ENCODE measurements around the gene PAPOLB. TPM values are rescaled to one million over a fixed set of nuclear protein-coding genes. Genes with fewer than 3 reads are reported as not detected.

Gene PAPOLB
- total and polyA plus RNA-seq, 5 experiments from 2014 or later: not detected

DNA sequence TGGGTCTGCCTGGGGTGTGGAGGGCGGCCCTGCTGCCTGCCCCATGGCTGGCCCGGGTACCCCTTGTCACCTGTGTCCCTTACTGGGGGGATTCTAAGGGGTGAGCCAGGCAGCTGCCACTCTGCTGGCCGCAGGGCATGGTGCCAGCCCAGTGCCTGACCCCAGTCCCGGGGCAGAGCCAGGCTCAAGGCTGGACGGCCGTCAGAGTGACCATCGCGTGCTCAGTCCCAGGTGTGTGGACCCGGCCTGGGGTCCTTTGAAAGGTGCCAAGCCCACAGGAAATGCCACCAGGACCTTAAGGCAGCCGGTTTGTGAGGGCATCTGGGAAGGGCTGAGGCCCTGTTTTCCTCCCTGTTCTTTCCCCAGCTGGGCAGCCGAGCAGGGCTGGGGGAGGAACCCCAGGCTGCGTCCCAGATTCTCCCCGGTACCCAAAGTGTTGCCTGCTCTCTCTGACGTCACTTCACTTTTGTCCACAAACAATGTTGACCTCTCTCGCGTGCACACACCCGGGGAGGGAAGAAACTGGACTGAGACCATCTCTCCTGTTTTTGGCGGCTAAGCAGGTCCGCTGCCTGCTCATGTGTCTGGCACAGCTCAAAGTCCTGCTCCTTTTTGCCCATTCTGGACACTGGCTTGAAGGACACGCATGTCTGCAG is 37.6 kb downstream of the PAPOLB start:
- peak in 1 of 10 donors; percentile 55 for DNase-seq
- H3K36me3 Mint-ChIP-seq: no peaks in the 10 kb centered on the region

DNA sequence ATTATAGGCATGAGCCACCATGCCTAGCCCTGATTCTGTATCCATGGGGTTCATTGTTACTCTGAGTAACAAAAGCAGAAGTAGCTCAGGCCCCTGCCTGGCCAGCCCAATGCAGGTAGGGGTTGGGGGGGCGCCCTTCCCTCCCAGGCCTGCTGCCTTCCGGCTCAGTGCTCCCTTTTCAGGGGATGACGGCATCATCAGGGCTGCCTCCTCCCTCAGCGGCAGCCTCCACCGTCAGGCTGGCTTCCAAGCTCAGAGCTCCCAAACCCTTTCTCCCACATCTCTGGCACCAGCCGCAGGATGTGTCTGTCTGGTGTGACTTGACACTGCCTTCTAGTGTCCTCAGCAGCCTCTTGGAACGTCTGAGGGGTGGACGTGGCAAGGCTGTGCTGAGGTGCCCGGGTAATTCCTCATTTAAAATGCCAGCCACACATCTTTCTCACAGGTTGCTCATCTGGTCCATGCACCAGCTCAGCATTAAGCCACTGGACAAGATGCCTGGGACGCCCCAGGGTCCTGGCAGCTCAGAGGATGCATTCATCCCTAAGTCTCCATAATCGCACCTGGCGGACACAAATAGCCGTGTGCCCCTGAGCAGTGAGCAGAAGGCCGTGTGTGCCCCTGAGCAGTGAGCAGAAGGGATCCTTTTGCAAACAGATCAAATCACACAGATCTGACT is 38.2 kb downstream of the PAPOLB start:
- ATAC-seq (no peak), DNase-seq (peak in 1 of 10 donors; percentile 27)
- H3K9me3 Mint-ChIP-seq: no peaks in the 10 kb centered on the region
- H3K4me1 Mint-ChIP-seq: no peaks in the 10 kb centered on the region
- no peak overlapping the region for H3K4me3 Mint-ChIP-seq
- H3K27me3 Mint-ChIP-seq: peaks cover 0 to 18% (median 11%) of the 10 kb centered on the region in 5 donors
- H3K27ac Mint-ChIP-seq: no peak overlapping the region
- POLR2A ChIA-PET: no interaction called here
- H3K36me3 Mint-ChIP-seq: no peaks in the 10 kb centered on the region

More for the DNA sequence above, 37.6 kb downstream of the PAPOLB start:
- H3K4me3 Mint-ChIP-seq: no peak overlapping the region
- peaks cover 0 to 17% (median 10%) of the 10 kb centered on the region in 5 donors for H3K27me3 Mint-ChIP-seq
- H3K27ac Mint-ChIP-seq: peak overlapping the region in 1 of 10 donors; percentile 29
- no peaks in the 10 kb centered on the region for H3K4me1 Mint-ChIP-seq
- no peaks in the 10 kb centered on the region for H3K9me3 Mint-ChIP-seq
- POLR2A ChIA-PET: no interaction called here
- no peak for ATAC-seq

DNA sequence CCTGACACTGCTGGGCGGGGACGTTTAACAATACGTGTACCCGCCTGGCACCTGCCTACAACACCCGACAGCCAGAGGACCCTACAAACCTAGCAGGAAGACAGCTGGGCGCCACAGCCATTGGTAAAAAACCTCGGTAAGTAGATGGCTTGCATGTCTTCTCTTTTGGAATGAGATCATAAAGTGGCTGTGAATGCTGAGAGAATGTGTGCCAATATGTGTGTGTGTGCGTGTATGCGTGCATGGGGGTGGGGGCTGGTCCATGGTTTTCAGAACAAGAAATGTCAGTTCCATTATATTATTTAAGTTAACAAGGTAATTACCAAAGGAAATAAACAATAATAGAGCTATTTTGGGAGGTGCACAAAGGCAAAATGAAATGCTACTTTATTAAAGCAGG is 39.2 kb downstream of the PAPOLB start:
- Mint-ChIP-seq H3K4me3 (no peak overlapping the region), H3K27me3 (peaks cover 0 to 18% (median 11%) of the 10 kb centered on the region in 5 donors), H3K4me1 (no peaks in the 10 kb centered on the region), H3K9me3 (no peaks in the 10 kb centered on the region), H3K27ac (no peak overlapping the region), H3K36me3 (no peaks in the 10 kb centered on the region)
- POLR2A ChIA-PET: no interaction called here
- ATAC-seq (no peak), DNase-seq (peak in 1 of 10 donors; percentile 9)

- Mint-ChIP-seq H3K27ac (no peak overlapping the region), H3K36me3 (no peaks in the 10 kb centered on the region), H3K9me3 (no peaks in the 10 kb centered on the region), H3K27me3 (peaks cover 0 to 21% (median 11%) of the 10 kb centered on the region in 5 donors), H3K4me3 (no peak overlapping the region), H3K4me1 (no peaks in the 10 kb centered on the region)
- ATAC-seq: no peak
- DNase-seq: peak in 1 of 10 donors; percentile 53
- POLR2A ChIA-PET: no interaction called here
These were observed 40.8 kb downstream of the PAPOLB start for GRCh38 chr7:4820967-4821471.

- Mint-ChIP-seq H3K27ac (no peak overlapping the region), H3K9me3 (no peaks in the 10 kb centered on the region)
These were observed 41.3 kb downstream of the PAPOLB start for GRCh38 chr7:4820405-4820966.

GRCh38 chr7:4819560-4820404 is 42.0 kb downstream of the PAPOLB start:
- Mint-ChIP-seq H3K27me3 (peaks cover 0 to 22% (median 8%) of the 10 kb centered on the region in 5 donors), H3K36me3 (no peaks in the 10 kb centered on the region), H3K4me1 (no peaks in the 10 kb centered on the region), H3K4me3 (no peak overlapping the region), H3K27ac (peak overlapping the region in 1 of 10 donors; percentile 3), H3K9me3 (no peaks in the 10 kb centered on the region)
- POLR2A ChIA-PET: no interaction called here
- no peak for ATAC-seq
- peak in 1 of 10 donors; percentile 28 for DNase-seq

More at GRCh38 chr7:4820405-4820966, 41.3 kb downstream of the PAPOLB start:
- ATAC-seq (no peak), DNase-seq (peak in 1 of 10 donors; percentile 55)
- Mint-ChIP-seq H3K4me1 (no peaks in the 10 kb centered on the region), H3K4me3 (no peak overlapping the region), H3K36me3 (no peaks in the 10 kb centered on the region), H3K27me3 (peaks cover 0 to 21% (median 11%) of the 10 kb centered on the region in 5 donors)
- POLR2A ChIA-PET: no interaction called here

GRCh38 chr7:4818000-4818794 is 43.6 kb downstream of the PAPOLB start:
- POLR2A ChIA-PET: no interaction called here
- ATAC-seq (no peak), DNase-seq (no peak)
- H3K27ac Mint-ChIP-seq: no peak overlapping the region
- H3K36me3 Mint-ChIP-seq: no peaks in the 10 kb centered on the region
- no peak overlapping the region for H3K4me3 Mint-ChIP-seq
- H3K4me1 Mint-ChIP-seq: peaks cover 0 to 3% (median 2%) of the 10 kb centered on the region in 4 donors
- H3K27me3 Mint-ChIP-seq: peaks cover 1 to 24% (median 11%) of the 10 kb centered on the region in 5 donors
- H3K9me3 Mint-ChIP-seq: no peaks in the 10 kb centered on the region

DNA sequence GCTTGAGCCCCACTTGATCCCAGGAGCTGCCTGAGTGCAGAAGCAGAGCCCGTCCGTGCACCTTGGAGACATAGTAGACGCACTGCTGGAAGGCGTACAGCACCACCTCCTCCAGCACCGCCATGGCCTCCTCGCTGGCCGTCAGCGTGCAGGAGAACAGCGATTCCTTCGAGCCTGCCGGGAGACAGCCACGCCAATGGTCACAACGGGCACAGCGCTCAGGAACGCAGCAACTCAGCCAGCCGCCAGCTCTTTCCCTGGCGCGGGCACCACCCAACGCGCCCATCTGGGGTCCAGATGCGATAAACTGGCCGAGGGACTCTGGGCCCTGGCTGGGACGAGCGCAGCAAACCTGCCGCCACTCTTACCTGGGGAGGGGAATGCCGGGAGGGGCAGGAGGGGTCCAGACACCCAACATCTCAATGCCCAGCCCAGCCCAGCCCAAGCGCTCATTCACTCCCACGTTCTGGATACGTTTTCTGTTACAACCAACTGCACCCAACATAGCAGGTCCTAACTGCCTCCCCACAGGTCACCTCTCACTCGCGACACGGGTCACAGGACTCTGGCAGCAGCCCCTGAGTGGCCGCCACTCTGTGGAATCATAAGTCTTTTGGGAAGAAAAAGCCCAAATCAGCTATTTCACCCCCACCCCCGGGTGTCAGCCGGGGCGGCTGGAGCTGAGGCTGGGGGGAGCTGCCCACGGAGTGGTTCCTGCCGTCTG is 44.5 kb downstream of the PAPOLB start:
- no peak for ATAC-seq
- no peak overlapping the region for H3K27ac Mint-ChIP-seq
- H3K36me3 Mint-ChIP-seq: no peaks in the 10 kb centered on the region
- no peak overlapping the region for H3K4me3 Mint-ChIP-seq
- H3K9me3 Mint-ChIP-seq: no peaks in the 10 kb centered on the region
- peaks cover 0 to 3% (median 2%) of the 10 kb centered on the region in 4 donors for H3K4me1 Mint-ChIP-seq
- no peak for DNase-seq
- peaks cover 3 to 26% (median 10%) of the 10 kb centered on the region in 5 donors for H3K27me3 Mint-ChIP-seq
- POLR2A ChIA-PET: no interaction called here

DNA sequence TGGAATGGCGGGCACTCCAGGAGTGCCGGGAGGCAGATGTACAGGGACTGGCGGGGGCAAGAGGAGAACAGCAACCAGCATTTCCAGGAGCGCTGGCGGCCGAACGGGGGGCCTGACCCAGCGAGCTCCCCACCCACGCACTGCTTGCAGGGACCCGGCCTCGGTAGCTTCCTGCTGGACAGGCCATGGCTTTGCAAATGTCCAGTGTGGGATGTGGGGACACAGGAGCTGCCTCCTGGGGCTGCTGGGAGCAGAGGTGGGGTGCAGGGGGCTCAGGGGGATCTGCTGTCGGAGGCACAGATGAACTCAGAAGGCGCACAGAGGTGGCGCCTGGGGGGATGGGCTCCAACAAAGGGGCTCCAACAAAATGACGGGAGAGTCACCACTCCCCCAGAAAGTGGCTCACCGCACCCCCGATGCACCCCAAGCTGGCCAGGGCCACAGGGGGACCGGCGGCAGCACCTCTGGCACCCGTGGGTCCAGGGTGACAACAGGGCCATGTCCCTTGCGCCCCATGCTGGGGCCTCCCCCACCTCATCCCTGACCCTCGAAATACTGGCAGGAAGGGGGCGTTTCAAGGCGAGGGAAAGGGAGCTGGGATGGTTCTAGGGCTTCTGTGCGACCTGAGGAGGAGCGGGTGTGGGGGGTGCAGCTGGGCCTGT is 45.3 kb downstream of the PAPOLB start:
- POLR2A ChIA-PET: no interaction called here

DNA sequence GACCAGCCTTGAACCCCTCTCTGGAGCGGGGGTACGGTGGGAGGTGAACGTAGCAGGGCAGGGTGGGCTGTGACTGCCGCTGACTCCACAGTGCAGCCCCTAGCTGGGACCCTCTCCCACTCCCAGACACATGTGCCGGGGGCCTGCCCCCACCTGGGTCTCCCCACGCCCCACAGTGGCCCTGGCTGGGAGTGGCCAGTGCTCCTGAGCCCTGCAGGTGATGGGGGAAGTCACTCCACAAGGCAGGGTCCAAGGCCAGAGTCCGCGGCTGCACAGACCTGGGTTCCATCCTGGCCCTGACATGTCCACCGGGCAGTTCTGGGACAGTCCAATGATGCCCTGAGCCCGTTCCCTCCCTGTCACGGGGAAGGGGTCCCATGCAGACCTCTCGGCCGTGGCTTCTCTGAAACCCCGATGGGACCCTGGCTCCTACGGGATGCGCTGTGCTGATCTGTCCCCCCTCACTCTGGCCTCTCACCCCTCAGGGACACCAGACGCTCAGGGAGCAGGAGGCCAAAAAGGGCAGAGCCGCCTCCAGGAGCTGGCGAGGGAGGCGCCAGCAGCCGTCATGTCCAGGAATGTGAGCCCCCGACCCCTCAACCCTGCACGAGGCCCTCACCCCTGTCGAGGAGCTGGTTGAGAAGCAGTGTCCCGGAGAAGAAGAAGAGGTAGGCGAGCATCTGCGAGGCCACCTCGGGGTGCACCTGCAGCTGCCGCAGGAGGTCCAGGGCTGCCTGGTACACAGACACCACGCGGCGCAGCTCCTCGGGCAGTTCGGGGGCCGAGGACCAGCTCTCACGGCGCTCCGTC is 46.0 kb downstream of the PAPOLB start:
- H3K36me3 Mint-ChIP-seq: no peaks in the 10 kb centered on the region
- peaks cover 0 to 3% (median 2%) of the 10 kb centered on the region in 4 donors for H3K4me1 Mint-ChIP-seq
- no peaks in the 10 kb centered on the region for H3K9me3 Mint-ChIP-seq
- H3K27me3 Mint-ChIP-seq: peaks cover 3 to 22% (median 10%) of the 10 kb centered on the region in 5 donors
- ATAC-seq (no peak), DNase-seq (no peak)
- H3K27ac Mint-ChIP-seq: no peak overlapping the region
- no peak overlapping the region for H3K4me3 Mint-ChIP-seq
- POLR2A ChIA-PET: no interaction called here

More for the DNA sequence above, 45.3 kb downstream of the PAPOLB start:
- H3K27me3 Mint-ChIP-seq: peaks cover 3 to 25% (median 10%) of the 10 kb centered on the region in 5 donors
- H3K36me3 Mint-ChIP-seq: no peaks in the 10 kb centered on the region
- ATAC-seq (no peak), DNase-seq (no peak)
- H3K4me1 Mint-ChIP-seq: peaks cover 0 to 3% (median 2%) of the 10 kb centered on the region in 4 donors
- no peak overlapping the region for H3K27ac Mint-ChIP-seq
- no peak overlapping the region for H3K4me3 Mint-ChIP-seq
- H3K9me3 Mint-ChIP-seq: no peaks in the 10 kb centered on the region
